Left cardiac atrium (tissue), 4 donors: ENCODE measurements around the gene CRX. TPM values are rescaled to one million over a fixed set of nuclear protein-coding genes. Genes with fewer than 3 reads are reported as not detected.
A peak's percentile ranks its signal among the peaks of the same experiment; 100 is the strongest.
"Not testable (repeated sequence)": the region's sequence is repeated elsewhere in the genome, so short reads cannot be mapped to it uniquely, and the experiment has no call there.

ENCODE experiments used
- ATAC-seq, 2 donors: fragments of 200-7000 bp; cut with Tn5 transposase; one replicate each; pipeline ENCODE4 v1.9.1; 2020; ENCODE audit warnings: mild to moderate bottlenecking in 2 of 2, moderate library complexity in 2 of 2
- DNase-seq: peaks from one replicate; pipeline ENCODE4 v3.0.0-alpha.2; 2020
- intact Hi-C, 2 donors: fragments of 100-400 bp; cut with DNase I; formaldehyde crosslinking; loops; one replicate each; pipeline versions ENCODE4 v1.14.1 to v1.15.1; 2022 to 2023
- long read RNA-seq: library from polyadenylated mRNA; unstranded; transcript quantifications from one replicate; pipeline ENCODE4 v2.0.0, GENCODE V29; 2021
- total RNA-seq, 2 donors: library from RNA; stranded (reverse); fragmentation: NEBNext Ultra II Directional; extraction: Animal tissue kit (Norgen Biotek cat#: 25700); gene quantifications; one replicate each; pipeline ENCODE4 v1.2.1, GENCODE V29; 2021
- donor health status: DM: no; HTN: yes; CAD: no.
- donor health status: DM: no; HTN: yes; CAD: no; lungs with severe emphysema.
- donor health status: DM: yes; HTN: yes; CAD: no.
- donor health status: Dilated cardiomyopathy.

CRX gene
- total RNA-seq = not detected
- long read RNA-seq = 0 reads

GRCh38 chr19:47821460-47822020 is at the start of gene CRX:
CRX (plus strand) TSS chr19:47821937; CDS start chr19:47834444, 12,507 bp downstream.
- intact Hi-C loops = no loop called here
- no peak for ATAC-seq
- DNase-seq = no peak

- intact Hi-C loops = no loop called here
- no peak for ATAC-seq
- no peak for DNase-seq
Measured at GRCh38 chr19:47776568-47776967, 45.2 kb upstream of the CRX start.

GRCh38 chr19:47777245-47778048 is 44.3 kb upstream of the CRX start:
- intact Hi-C loops, ATAC-seq, DNase-seq: not testable (repeated sequence)

GRCh38 chr19:47778049-47778953 is 43.4 kb upstream of the CRX start, which contains the start of gene SELENOW:
SELENOW (plus strand) TSS chr19:47778703; CDS start chr19:47778786, 83 bp downstream.
- ATAC-seq (peak; percentile 87 to 91), DNase-seq (peak; percentile 83)
- intact Hi-C loops = no loop called here

- intact Hi-C loops = no loop called here
Measured at GRCh38 chr19:47778954-47779351, 42.8 kb upstream of the CRX start.

GRCh38 chr19:47779524-47780214 is 42.1 kb upstream of the CRX start:
- peak; percentile 48 to 50 for ATAC-seq
- DNase-seq = peak; percentile 74
- intact Hi-C loops = loop anchor here in 1 of 2 donors (5.0 kb wide), 1 partner anchor 72 kb away; no protein-coding TSS in a partner anchor

More at GRCh38 chr19:47778954-47779351, 42.8 kb upstream of the CRX start:
- ATAC-seq = peak; percentile 41 to 52
- DNase-seq = peak; percentile 39

- DNase-seq (no peak), ATAC-seq (no peak)
- intact Hi-C loops = loop anchor here in 1 of 2 donors (5.0 kb wide), 1 partner anchor 73 kb away; no protein-coding TSS in a partner anchor
Measured at GRCh38 chr19:47780215-47780551, 41.6 kb upstream of the CRX start.

GRCh38 chr19:47781590-47782262 is 40.0 kb upstream of the CRX start:
- DNase-seq = peak; percentile 53
- ATAC-seq = no peak
- intact Hi-C loops = loop anchor here in 1 of 2 donors (5.0 kb wide), 1 partner anchor 74 kb away; no protein-coding TSS in a partner anchor

- DNase-seq (no peak), ATAC-seq (no peak)
- intact Hi-C loops = no loop called here
Measured at GRCh38 chr19:47786566-47786965, 35.2 kb upstream of the CRX start.

GRCh38 chr19:47787307-47787706 is 34.4 kb upstream of the CRX start:
- ATAC-seq, intact Hi-C loops, DNase-seq: not testable (repeated sequence)

- DNase-seq, intact Hi-C loops, ATAC-seq: not testable (repeated sequence)
Measured at GRCh38 chr19:47789811-47790210, 31.9 kb upstream of the CRX start.

GRCh38 chr19:47790398-47790814 is 31.3 kb upstream of the CRX start:
- ATAC-seq = peak; percentile 73 to 80
- intact Hi-C loops = no loop called here
- peak; percentile 89 for DNase-seq

GRCh38 chr19:47792616-47793015 is 29.1 kb upstream of the CRX start:
- no peak for ATAC-seq
- intact Hi-C loops = no loop called here
- DNase-seq = no peak

GRCh38 chr19:47794526-47794925 is 27.2 kb upstream of the CRX start:
- intact Hi-C loops = no loop called here
- DNase-seq = no peak
- ATAC-seq = no peak

GRCh38 chr19:47796785-47797184 is 25.0 kb upstream of the CRX start:
- no peak for ATAC-seq
- intact Hi-C loops = no loop called here
- DNase-seq = no peak

GRCh38 chr19:47797996-47798903 is 23.5 kb upstream of the CRX start:
- ATAC-seq (no peak), DNase-seq (no peak)
- intact Hi-C loops = no loop called here

GRCh38 chr19:47798904-47799266 is 22.9 kb upstream of the CRX start:
- DNase-seq (no peak), ATAC-seq (no peak)
- intact Hi-C loops = no loop called here
